AG04450 (cell line): ENCODE results near the gene ANXA7. TPM values are rescaled to one million over a fixed set of nuclear protein-coding genes. Genes with fewer than 3 reads are reported as not detected.

ENCODE experiments used
- CTCF ChIA-PET: fragments of 300-600, 350-600 bp; formaldehyde crosslinking; extraction: SDS; loops from one replicate; lab custom pipeline; 2022; ENCODE audit warnings: antibody characterized with exemption, inconsistent platforms; lab: Charles Lee
- POLR2A ChIA-PET: fragments of 350-600 bp; formaldehyde crosslinking; extraction: SDS; loops from one replicate; lab custom pipeline; 2021; ENCODE audit warnings: antibody characterized with exemption, inconsistent platforms; lab: Yijun Ruan, JAX
- DNase-seq: peaks from one replicate; pipeline ENCODE4 v3.0.0-alpha.2; 2011; ENCODE audit warnings: low read depth, low spot score
- H3K27ac ChIP-seq: one replicate; pipeline ENCODE4 v1.5.1; 2012; ENCODE audit warnings: low read depth, low read length, control low read depth
- H3K27me3 ChIP-seq: one replicate; pipeline ENCODE4 v1.6.0; 2012; ENCODE audit warnings: low read length; ENCODE audit not compliant: control insufficient read depth, insufficient read depth
- H3K4me3 ChIP-seq: 2 replicates; pipeline ENCODE4 v1.5.1; 2011; ENCODE audit warnings: mild to moderate bottlenecking, low read depth, low read length, control low read depth
- H3K9me3 ChIP-seq: 2 replicates; pipeline ENCODE4 v1.5.1; 2012; ENCODE audit warnings: low read length; ENCODE audit not compliant: control insufficient read depth, insufficient read depth
- polyA plus RNA-seq: library from polyadenylated mRNA; depleted of rRNA; stranded (reverse); fragments of >200 nt; gene quantifications from 2 replicates; pipeline ENCODE4 v1.2.3, GENCODE V29; 2011
- TF ChIP-seq, protein P1 (sequence below): IDR thresholded peaks from 2 replicates; pipeline ENCODE4 v1.5.1; 2011; ENCODE audit warnings: low read depth, low read length, control low read depth, inconsistent platforms

The ANXA7 gene
- polyA plus RNA-seq, 1 experiment = 117 TPM

DNA sequence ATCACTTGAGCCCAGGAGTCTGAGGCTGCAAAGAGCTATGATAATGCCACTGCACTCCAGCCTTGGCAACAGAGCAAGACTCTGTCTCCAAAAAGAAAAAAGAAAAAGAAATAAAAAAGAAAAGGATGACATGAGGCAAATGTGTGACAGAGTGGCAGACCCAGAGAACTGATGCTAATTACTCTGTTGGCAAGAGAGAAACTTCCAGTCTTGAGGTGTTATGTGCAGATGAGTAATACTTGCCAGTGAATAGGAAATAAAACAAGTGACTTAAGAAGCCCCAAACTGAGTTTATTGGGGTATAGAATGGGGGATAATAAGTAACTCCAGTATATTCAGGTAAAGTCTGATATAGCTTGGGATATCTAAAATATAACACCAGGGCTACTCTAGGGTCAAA is 9.5 kb upstream of the ANXA7 start:
- TF ChIP-seq, protein P1, sequence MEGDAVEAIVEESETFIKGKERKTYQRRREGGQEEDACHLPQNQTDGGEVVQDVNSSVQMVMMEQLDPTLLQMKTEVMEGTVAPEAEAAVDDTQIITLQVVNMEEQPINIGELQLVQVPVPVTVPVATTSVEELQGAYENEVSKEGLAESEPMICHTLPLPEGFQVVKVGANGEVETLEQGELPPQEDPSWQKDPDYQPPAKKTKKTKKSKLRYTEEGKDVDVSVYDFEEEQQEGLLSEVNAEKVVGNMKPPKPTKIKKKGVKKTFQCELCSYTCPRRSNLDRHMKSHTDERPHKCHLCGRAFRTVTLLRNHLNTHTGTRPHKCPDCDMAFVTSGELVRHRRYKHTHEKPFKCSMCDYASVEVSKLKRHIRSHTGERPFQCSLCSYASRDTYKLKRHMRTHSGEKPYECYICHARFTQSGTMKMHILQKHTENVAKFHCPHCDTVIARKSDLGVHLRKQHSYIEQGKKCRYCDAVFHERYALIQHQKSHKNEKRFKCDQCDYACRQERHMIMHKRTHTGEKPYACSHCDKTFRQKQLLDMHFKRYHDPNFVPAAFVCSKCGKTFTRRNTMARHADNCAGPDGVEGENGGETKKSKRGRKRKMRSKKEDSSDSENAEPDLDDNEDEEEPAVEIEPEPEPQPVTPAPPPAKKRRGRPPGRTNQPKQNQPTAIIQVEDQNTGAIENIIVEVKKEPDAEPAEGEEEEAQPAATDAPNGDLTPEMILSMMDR = no peak
- ChIA-PET POLR2A (no interaction called here), CTCF (no interaction called here)
- Histone ChIP-seq H3K4me3 (no peak overlapping the region), H3K27ac (no peak overlapping the region), H3K9me3 (no peaks in the 10 kb centered on the region), H3K27me3 (no peaks in the 10 kb centered on the region)
- no peak for DNase-seq

DNA sequence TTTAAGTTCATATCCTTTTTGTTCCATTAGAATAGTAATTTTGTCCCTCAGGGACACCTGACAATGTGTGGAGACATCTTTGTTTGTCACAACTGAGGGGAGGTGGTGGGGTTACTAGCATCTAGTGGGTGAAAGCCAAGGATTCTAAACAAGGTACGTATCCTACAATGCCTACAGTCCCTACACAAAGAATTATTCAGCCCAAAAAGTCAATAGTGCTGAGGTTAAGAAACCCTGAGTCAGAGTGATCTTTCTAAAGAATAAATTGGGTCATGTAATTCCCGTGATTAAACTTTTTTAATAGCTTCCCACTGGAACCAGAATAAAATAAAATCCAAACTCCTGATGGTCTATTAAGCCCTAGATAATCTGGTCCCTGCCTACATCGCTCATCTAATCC is 2.7 kb upstream of the ANXA7 start:
- DNase-seq = no peak
- Histone ChIP-seq H3K4me3 (no peak overlapping the region), H3K27ac (no peak overlapping the region), H3K27me3 (no peaks in the 10 kb centered on the region), H3K9me3 (peaks cover 3% of the 10 kb centered on the region; the same call in 1 of the 2 replicates)
- TF ChIP-seq, protein P1 = no peak
- CTCF ChIA-PET = no interaction called here
- POLR2A ChIA-PET = interaction anchor here (1.2 kb wide), 1 partner anchor 80 kb away, joined by 4 read pairs; no protein-coding TSS in a partner anchor

DNA sequence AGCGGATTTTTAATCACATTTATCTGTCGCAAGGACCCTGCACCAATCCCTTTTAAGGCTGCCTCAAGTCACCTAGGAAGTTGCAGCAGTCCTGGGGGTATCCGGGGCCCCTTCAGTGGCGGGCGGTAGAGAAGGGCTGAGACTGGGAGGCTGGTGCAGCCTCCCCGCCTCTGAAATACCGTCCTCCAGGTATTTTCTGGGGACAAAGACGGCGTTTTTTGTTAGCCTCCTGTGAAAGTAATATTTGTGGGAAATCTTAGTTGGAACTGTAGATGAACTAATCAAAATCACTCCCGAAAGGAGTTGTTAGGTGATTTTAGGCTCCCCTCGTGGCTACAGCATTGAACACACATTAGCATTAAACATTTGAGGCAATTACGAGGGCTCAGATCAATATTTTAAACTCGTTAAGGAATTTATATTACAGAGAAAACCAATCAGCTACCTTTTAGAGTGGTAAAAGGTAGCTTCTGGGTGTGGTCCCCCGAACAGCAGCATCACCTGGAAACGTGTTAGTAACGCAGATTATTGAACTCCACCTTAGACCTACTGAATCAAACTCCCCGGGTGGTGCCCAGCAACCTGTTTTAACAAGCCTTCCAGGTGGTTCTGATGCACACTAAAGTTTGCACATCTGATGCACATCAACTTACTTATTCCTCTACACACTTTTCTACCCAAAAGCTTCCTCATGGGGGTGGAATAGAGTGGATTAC is 530 bp upstream of the ANXA7 start:
- CTCF ChIA-PET = interaction anchor here (0.7 kb wide), 1 partner anchor 1812 kb away, joined by 3 read pairs; no protein-coding TSS in a partner anchor
- Histone ChIP-seq H3K27ac (no peak overlapping the region), H3K27me3 (no peaks in the 10 kb centered on the region), H3K4me3 (peak overlapping the region; percentile 80), H3K9me3 (peaks cover 3% of the 10 kb centered on the region; the same call in 1 of the 2 replicates)
- POLR2A ChIA-PET = interaction anchor here (1.0 kb wide), 1 partner anchor 168 kb away, joined by 3 read pairs; no protein-coding TSS in a partner anchor
- DNase-seq = no peak
- TF ChIP-seq, protein P1 = no peak; the same call in 1 of the 2 replicates

DNA sequence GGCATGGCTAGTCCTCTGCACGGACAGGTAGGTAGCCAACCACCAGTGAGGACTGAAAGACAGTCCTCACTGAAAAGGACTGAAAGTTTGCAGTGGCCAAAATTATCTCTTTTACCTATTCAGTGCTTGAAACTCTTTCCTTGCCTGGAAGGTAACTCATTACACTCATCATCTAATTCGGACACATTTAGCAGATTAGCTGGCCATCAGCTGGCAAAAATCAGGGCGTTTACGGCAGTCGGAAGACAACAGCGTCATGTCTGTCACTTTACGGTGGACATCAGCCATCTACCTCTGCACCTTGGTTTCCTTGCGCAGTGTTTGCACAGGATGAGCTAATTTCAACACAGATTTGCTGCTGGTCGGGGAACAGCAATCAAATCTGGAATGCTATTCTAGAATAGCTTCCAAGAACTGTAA is 740 bp downstream of the ANXA7 start:
- POLR2A ChIA-PET = interaction anchor here (0.9 to 1.5 kb wide), 3 partner anchors 15 to 167 kb away, joined by 3 to 14 read pairs (median 3); no protein-coding TSS in a partner anchor

More for the DNA sequence above, 740 bp downstream of the ANXA7 start:
- CTCF ChIA-PET = no interaction called here
- Histone ChIP-seq H3K9me3 (peaks cover 3% of the 10 kb centered on the region; the same call in 1 of the 2 replicates), H3K27me3 (no peaks in the 10 kb centered on the region), H3K4me3 (peak overlapping the region; percentile 80), H3K27ac (peak overlapping the region; percentile 94)
- DNase-seq = no peak
- TF ChIP-seq, protein P1 = no peak
